HG03025 (cell line): ENCODE data around the gene C4orf33.
"Not testable (repeated sequence)": the region's sequence is repeated elsewhere in the genome, so short reads cannot be mapped to it uniquely, and the experiment has no call there.

ENCODE experiments used
- ATAC-seq: cut with Tn5 transposase; IDR thresholded peaks from one replicate; pipeline ENCODE4 v1.9.1; 2021; ENCODE audit warnings: mild to moderate bottlenecking, moderate library complexity; ENCODE audit not compliant: unreplicated experiment, low FRiP score

C4orf33 gene

GRCh38 chr4:129126614-129127013 lies 30.7 kb downstream of the C4orf33 start:
- ATAC-seq = not testable (repeated sequence)

GRCh38 chr4:129129143-129129542 lies 33.2 kb downstream of the C4orf33 start:
- ATAC-seq = no peak

GRCh38 chr4:129131343-129131742 lies 35.4 kb downstream of the C4orf33 start:
- ATAC-seq = no peak

- no peak for ATAC-seq
Measured at GRCh38 chr4:129136433-129136832, 40.5 kb downstream of the C4orf33 start.

GRCh38 chr4:129138810-129139496 lies 43.0 kb downstream of the C4orf33 start:
- no peak for ATAC-seq

DNA sequence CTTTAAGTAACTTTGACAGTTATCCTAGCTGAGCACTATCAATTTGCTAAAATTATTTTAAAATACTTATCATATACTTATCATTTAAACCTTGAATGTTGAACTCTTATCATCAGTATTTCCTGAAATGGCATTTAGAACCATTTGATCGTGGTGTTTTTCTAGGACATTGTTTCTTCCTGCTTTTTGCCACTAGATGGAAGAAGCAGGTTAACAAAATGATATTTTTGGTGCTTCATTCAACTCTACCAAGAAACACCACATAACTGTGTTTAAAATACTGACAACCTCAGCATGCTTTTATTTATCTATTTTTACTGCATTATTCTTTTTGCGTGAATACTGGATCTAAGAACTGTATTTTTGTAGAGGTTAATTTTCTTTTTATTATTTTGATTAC lies 44.6 kb downstream of the C4orf33 start:
- no peak for ATAC-seq

DNA sequence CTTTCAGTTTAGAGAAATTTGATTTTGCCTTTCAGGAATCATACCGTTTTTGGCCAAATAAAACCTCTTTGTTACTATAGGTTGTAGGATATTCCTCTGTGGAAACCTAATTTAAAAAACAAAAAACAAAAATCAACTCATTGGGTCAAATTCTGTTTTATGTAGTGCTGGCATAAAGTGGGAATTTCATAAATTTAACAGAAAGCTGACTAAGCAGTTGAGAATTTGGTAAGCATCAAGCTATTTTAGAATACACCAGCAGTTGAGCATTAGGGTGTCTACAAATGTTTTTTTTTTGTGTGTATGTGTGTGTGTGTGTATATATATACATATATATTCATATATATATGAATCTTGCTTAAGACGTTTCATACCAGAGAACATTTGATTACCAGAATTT lies 47.4 kb downstream of the C4orf33 start:
- no peak for ATAC-seq

GRCh38 chr4:129144755-129145206 lies 48.8 kb downstream of the C4orf33 start:
- no peak for ATAC-seq

GRCh38 chr4:129145222-129145730 lies 49.3 kb downstream of the C4orf33 start:
- no peak for ATAC-seq

- ATAC-seq = no peak
Measured at GRCh38 chr4:129146639-129147038, 50.7 kb downstream of the C4orf33 start.

- ATAC-seq = no peak
Measured at GRCh38 chr4:129148892-129149291, 52.9 kb downstream of the C4orf33 start.

- no peak for ATAC-seq
Measured at GRCh38 chr4:129149906-129150305, 54.0 kb downstream of the C4orf33 start.

GRCh38 chr4:129152350-129152749 lies 56.4 kb downstream of the C4orf33 start:
- ATAC-seq = no peak

- no peak for ATAC-seq
Measured at GRCh38 chr4:129153700-129154099, 57.7 kb downstream of the C4orf33 start.

DNA sequence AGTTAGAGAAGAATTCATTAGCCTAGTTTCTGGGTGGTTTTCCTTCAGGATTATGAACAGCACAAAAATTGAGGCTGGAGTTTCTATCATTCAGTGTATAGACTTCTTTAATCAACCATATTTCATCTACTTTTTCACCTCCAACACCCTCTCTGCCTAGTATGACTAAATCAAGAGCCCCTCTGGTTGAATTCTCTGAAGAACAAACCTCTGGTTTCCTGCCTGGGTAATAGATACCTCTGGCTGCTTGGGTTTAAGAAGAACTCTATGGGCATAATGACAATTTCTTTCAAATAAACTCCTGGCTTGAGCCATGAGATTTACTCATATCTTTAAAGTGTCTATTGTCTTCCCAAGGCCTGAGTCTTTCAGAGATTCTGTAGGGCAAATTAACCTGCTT lies 66.5 kb downstream of the C4orf33 start:
- ATAC-seq = no peak

- no peak for ATAC-seq
Measured at GRCh38 chr4:129163427-129163826, 67.5 kb downstream of the C4orf33 start.

DNA sequence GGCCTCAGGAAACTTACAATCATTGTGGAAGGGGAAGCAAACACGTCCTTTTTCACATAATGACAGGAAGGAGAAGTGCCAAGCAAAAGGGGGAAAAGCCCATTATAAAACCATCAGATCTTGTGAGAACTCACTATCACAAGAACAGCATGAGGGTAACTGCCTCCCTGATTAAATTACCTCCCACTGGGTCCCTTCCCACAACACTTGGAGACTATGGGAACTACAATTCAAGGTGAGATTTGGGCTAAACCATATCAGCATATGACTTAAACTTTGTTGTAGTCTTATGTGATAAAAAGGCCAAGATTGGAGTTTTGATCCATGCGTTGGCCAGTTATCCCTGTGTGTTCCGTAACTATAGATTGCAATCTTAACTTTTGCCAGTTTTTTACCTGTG lies 68.3 kb downstream of the C4orf33 start:
- ATAC-seq = no peak
